Measurements from ENCODE around the gene PTPN21. TPM values are rescaled to one million over a fixed set of nuclear protein-coding genes. Genes with fewer than 3 reads are reported as not detected.
A peak's percentile ranks its signal among the peaks of the same experiment; 100 is the strongest.
"Not testable (repeated sequence)": the region's sequence is repeated elsewhere in the genome, so short reads cannot be mapped to it uniquely, and the experiment has no call there.

PTPN21 gene
- total and polyA plus RNA-seq, 8 donors, result 5.0 to 13.6 (median 10.5) TPM

DNA sequence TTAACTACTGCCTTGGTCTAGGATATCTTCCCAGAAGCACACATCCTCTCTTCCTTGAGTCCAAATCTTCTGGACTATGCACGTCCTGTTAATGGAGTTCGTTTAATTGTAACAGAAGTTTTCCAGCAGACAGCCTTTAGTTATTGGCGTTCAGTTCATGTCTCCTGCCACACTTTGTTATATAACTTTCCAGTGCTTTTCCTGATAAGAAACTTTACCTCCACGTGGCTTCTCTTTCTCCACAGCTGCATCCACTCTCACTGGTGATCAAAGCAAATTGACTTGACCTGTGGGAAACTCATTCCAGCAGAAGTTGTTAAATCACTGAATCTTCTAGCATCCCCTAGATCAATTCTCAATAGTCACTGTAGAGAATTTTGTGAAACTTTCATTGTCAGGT, 19.0 kb downstream of the PTPN21 start:
- no peak for FAIRE-seq
- H3K4me3 ChIP-seq, result no peak overlapping the region
- no peaks in the 10 kb centered on the region for H3K36me3 ChIP-seq
- no peaks in the 10 kb centered on the region for H3K9me3 ChIP-seq
- no peaks in the 10 kb centered on the region for H3K27me3 ChIP-seq
- peak in 2 of 6 donors; percentile 51 to 68 for DNase-seq
- ATAC-seq, result peak; percentile 72 to 89 (median 81)
- H3K27ac ChIP-seq, result peak overlapping the region; percentile 41 to 75 (median 56)
- 14 to 15% methylated on average over 4 of the region's 4 CpGs for WGBS, 2 donors
- intact Hi-C loops (cut with DNase I), result no loop called here
- TF ChIP-seq, protein P1, sequence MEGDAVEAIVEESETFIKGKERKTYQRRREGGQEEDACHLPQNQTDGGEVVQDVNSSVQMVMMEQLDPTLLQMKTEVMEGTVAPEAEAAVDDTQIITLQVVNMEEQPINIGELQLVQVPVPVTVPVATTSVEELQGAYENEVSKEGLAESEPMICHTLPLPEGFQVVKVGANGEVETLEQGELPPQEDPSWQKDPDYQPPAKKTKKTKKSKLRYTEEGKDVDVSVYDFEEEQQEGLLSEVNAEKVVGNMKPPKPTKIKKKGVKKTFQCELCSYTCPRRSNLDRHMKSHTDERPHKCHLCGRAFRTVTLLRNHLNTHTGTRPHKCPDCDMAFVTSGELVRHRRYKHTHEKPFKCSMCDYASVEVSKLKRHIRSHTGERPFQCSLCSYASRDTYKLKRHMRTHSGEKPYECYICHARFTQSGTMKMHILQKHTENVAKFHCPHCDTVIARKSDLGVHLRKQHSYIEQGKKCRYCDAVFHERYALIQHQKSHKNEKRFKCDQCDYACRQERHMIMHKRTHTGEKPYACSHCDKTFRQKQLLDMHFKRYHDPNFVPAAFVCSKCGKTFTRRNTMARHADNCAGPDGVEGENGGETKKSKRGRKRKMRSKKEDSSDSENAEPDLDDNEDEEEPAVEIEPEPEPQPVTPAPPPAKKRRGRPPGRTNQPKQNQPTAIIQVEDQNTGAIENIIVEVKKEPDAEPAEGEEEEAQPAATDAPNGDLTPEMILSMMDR (IDR thresholded peaks at IDR 0.05), result no peak
- peaks cover 11 to 21% (median 13%) of the 10 kb centered on the region in 3 donors for H3K4me1 ChIP-seq

DNA sequence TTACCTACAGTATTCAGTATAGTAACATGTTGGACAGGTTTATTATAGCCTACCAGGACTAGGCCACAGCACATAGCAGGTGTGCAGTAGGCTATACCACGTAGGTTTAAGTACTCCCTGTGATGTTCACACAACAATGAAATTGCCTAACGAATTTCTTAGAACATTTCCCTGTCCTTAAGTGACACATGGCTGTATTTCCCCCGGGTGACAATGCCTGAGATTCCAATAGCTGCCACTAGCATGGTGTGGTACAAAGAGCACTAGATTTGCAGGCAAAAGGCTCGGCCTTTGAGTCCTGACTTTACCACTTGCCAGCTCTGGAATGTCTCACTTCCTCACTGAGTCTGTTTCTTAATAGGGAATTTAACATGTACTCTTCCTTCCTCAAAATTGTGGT, 19.7 kb downstream of the PTPN21 start:
- peak overlapping the region; percentile 41 to 75 (median 56) for H3K27ac ChIP-seq
- 22 to 28% methylated on average over 4 of the region's 4 CpGs for whole genome bisulfite sequencing, 2 donors
- intact Hi-C loops (cut with DNase I), result no loop called here
- no peaks in the 10 kb centered on the region for H3K36me3 ChIP-seq
- H3K4me1 ChIP-seq, result peaks cover 11 to 21% (median 13%) of the 10 kb centered on the region in 3 donors
- no peaks in the 10 kb centered on the region for H3K9me3 ChIP-seq
- H3K27me3 ChIP-seq, result no peaks in the 10 kb centered on the region
- ATAC-seq, result peak; percentile 84 to 95 (median 88)
- peak; percentile 39 for FAIRE-seq
- TF ChIP-seq, protein P1 (IDR thresholded peaks at IDR 0.05), result peak in 2 of 4 donors; percentile 19 to 23
- H3K4me3 ChIP-seq, result no peak overlapping the region
- peak in 3 of 6 donors; percentile 21 to 52 (median 23) for DNase-seq

DNA sequence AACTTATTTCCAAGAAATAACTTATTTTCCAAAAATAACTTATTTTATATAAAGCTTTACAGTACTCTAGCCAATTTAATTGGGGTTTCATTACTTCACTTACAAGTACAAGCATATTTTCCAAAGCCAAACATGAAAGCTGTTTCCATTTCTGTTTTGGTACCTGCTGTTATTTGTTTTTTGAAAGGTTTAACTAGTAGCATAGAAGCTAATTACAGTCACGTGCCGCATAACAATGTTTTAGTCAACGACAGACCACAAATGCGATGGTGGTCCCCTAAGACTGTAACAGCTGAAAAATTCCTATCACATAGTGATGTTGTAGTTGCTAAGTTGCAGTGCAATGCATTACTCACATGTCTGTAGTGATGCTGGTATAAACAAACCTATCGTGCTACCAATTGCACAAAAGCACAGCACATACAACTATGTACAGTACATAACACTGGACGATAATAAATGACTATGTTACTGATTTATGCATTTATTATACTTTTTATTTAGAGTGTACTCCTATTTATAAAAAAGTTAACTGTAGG, 21.7 kb downstream of the PTPN21 start:
- DNase-seq (no peak), ATAC-seq (no peak), FAIRE-seq (no peak)
- H3K4me3 ChIP-seq, result no peak overlapping the region
- intact Hi-C loops (cut with DNase I), result no loop called here
- H3K36me3 ChIP-seq, result no peaks in the 10 kb centered on the region
- TF ChIP-seq, protein P1 (IDR thresholded peaks at IDR 0.05), result no peak
- H3K27me3 ChIP-seq, result no peaks in the 10 kb centered on the region
- 90 to 93% methylated on average over 6 of the region's 6 CpGs for WGBS, 2 donors
- H3K9me3 ChIP-seq, result no peaks in the 10 kb centered on the region
- no peak overlapping the region for H3K27ac ChIP-seq
- H3K4me1 ChIP-seq, result peaks cover 11 to 21% (median 13%) of the 10 kb centered on the region in 3 donors

DNA sequence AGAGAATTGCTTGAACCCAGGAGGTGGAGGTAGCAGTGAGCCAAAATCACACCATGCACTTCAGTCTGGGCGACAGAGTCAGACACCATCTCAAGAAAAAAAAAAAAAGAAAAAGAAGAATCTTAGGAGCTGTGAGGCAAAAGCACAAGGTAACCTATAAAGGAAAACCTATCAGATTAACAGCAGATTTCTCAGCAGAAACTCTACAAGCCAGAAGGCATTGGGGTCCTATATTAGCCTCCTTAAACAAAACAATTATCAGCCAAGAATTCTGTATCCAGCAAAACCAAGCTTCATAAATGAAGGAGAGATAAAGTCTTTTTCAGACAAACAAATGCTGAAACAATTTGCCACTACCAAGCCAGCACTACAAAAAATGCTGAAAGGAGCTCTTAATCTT, 24.9 kb downstream of the PTPN21 start:
- 100% methylated on average over 1 of the region's 1 CpG for WGBS, 2 donors
- FAIRE-seq; ATAC-seq; H3K9me3 ChIP-seq; DNase-seq; H3K36me3 ChIP-seq; H3K4me1 ChIP-seq; intact Hi-C loops (cut with DNase I); H3K27ac ChIP-seq; H3K27me3 ChIP-seq; H3K4me3 ChIP-seq: not testable (repeated sequence)

DNA sequence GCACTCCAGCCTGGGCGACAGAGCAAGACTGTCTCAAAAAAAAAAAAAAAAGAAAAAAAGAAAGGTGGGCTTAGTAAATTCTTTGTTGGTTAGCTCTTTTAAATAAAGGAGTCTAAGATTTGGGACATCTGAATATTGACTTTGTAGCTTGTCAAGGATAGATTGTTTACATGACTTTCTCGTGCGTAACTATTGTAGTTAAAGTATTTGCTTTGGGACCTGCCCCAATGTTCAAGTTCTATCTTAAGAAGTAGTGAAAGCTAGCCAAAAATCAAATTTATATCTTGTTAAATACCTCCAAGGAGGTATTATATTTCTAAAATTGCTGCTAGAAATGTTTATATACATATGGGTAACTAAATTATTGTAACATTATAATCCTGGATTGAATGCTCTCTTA, 32.4 kb downstream of the PTPN21 start:
- intact Hi-C loops (cut with DNase I), result no loop called here
- H3K4me1 ChIP-seq, result peaks cover 0 to 16% (median 5%) of the 10 kb centered on the region in 3 donors
- H3K4me3 ChIP-seq, result no peak overlapping the region
- H3K9me3 ChIP-seq, result no peaks in the 10 kb centered on the region
- TF ChIP-seq, protein P1 (IDR thresholded peaks at IDR 0.05), result no peak
- H3K27me3 ChIP-seq, result no peaks in the 10 kb centered on the region
- peak; percentile 58 to 83 (median 78) for ATAC-seq
- no peak for DNase-seq
- no peak for FAIRE-seq
- H3K27ac ChIP-seq, result peak overlapping the region in 2 of 4 donors; percentile 58 to 70
- no peaks in the 10 kb centered on the region for H3K36me3 ChIP-seq
- WGBS, 2 donors, result 41 to 50% methylated on average over 3 of the region's 3 CpGs
